WTC11 (cell line): ENCODE data around the gene SNIP1. TPM values are rescaled to one million over a fixed set of nuclear protein-coding genes. Genes with fewer than 3 reads are reported as not detected.

ENCODE experiments used
- ATAC-seq: fragments of 200-7000 bp; cut with Tn5 transposase; 2 replicates; pipeline ENCODE4 v1.10.0; 2021; ENCODE audit warnings: mild to moderate bottlenecking, moderate library complexity
- CTCF ChIA-PET: fragments of 300-600 bp; sonication (Branson Sonifier 250); formaldehyde crosslinking; loops from one replicate; lab custom pipeline; 2021; ENCODE audit warnings: antibody characterized with exemption; lab: Charles Lee
- POLR2A ChIA-PET: fragments of 350-600 bp; sonication (Branson Sonifier 250); formaldehyde crosslinking; loops from one replicate; lab custom pipeline; 2021; ENCODE audit warnings: antibody characterized with exemption; lab: Charles Lee
- DNase-seq: peaks from one replicate; pipeline ENCODE4 v3.0.0; 2021; ENCODE audit warnings: low spot score
- H3K27ac Mint-ChIP-seq: 2 replicates; pipeline ENCODE4 v1.8.0; 2021; ENCODE audit warnings: mixed read lengths
- H3K27me3 Mint-ChIP-seq: 2 replicates; pipeline ENCODE4 v1.8.0; 2021; ENCODE audit warnings: low read depth, mild to moderate bottlenecking, moderate library complexity, mixed read lengths
- H3K36me3 Mint-ChIP-seq: 2 replicates; pipeline ENCODE4 v1.8.0; 2021; ENCODE audit warnings: mixed read lengths
- H3K4me1 Mint-ChIP-seq: 2 replicates; pipeline ENCODE4 v1.8.0; 2022; ENCODE audit warnings: mixed read lengths
- H3K4me3 Mint-ChIP-seq: 2 replicates; pipeline ENCODE4 v1.8.0; 2021; ENCODE audit warnings: mild to moderate bottlenecking, moderate library complexity, mixed read lengths
- H3K9me3 Mint-ChIP-seq: 2 replicates; pipeline ENCODE4 v1.8.0; 2021; ENCODE audit warnings: mixed read lengths
- ERG ChIP-seq: fragments of 250-450 bp; sonication (Bioruptor Pico); IDR thresholded peaks from 2 replicates; pipeline ENCODE4 v1.8.0; 2021; ENCODE audit warnings: mild to moderate bottlenecking
- FOXJ3 ChIP-seq: sonication (generic); formaldehyde crosslinking; IDR thresholded peaks from 2 replicates; pipeline ENCODE4 v1.9.0; 2021; ENCODE audit warnings: missing genetic modification reagents, mild to moderate bottlenecking, borderline replicate concordance
- FOXP1 ChIP-seq: sonication (generic); formaldehyde crosslinking; IDR thresholded peaks from 2 replicates; pipeline ENCODE4 v1.8.0; 2022; ENCODE audit warnings: missing genetic modification reagents, mild to moderate bottlenecking, moderate library complexity, borderline replicate concordance
- HMGA2 ChIP-seq: fragments of 250-450 bp; sonication (Bioruptor Pico); IDR thresholded peaks from 2 replicates; pipeline ENCODE4 v1.4.0; 2021; ENCODE audit warnings: mild to moderate bottlenecking, moderate library complexity
- MYBL2 ChIP-seq: sonication (generic); formaldehyde crosslinking; IDR thresholded peaks from 2 replicates; pipeline ENCODE4 v1.8.1; 2023; ENCODE audit warnings: mild to moderate bottlenecking, moderate library complexity, missing genetic modification reagents
- NFYB ChIP-seq: sonication (generic); formaldehyde crosslinking; conservative IDR thresholded peaks from 2 replicates; pipeline ENCODE4 v1.8.0; 2022; ENCODE audit warnings: low read depth, missing genetic modification reagents
- NR2C2 ChIP-seq: sonication (generic); formaldehyde crosslinking; IDR thresholded peaks from 2 replicates; pipeline ENCODE4 v1.8.0; 2022; ENCODE audit warnings: mild to moderate bottlenecking, missing genetic modification reagents
- PRDM15 ChIP-seq: sonication (generic); formaldehyde crosslinking; IDR thresholded peaks from 2 replicates; pipeline ENCODE4 v1.8.0; 2022; ENCODE audit warnings: missing genetic modification reagents
- ZNF317 ChIP-seq: sonication (generic); formaldehyde crosslinking; IDR thresholded peaks from 2 replicates; pipeline ENCODE4 v1.8.1; 2023; ENCODE audit warnings: low read depth, mild to moderate bottlenecking, moderate library complexity, missing genetic modification reagents, borderline replicate concordance
- ZNF396 ChIP-seq: fragments of 250-450 bp; sonication (Bioruptor Pico); IDR thresholded peaks from 2 replicates; pipeline ENCODE4 v1.8.0; 2021; ENCODE audit warnings: mild to moderate bottlenecking, moderate library complexity, borderline replicate concordance
- ZNF671 ChIP-seq: fragments of 250-450 bp; sonication (Bioruptor Pico); IDR thresholded peaks from 2 replicates; pipeline ENCODE4 v1.8.0; 2021; ENCODE audit warnings: mild to moderate bottlenecking
- total RNA-seq: library from RNA; stranded (reverse); gene quantifications from 3 replicates; pipeline ENCODE4 v1.2.3, GENCODE V29; 2021
- TF ChIP-seq, protein P1 (sequence below): sonication (generic); formaldehyde crosslinking; conservative IDR thresholded peaks from 2 replicates; pipeline ENCODE4 v1.8.1; 2023; ENCODE audit warnings: mild to moderate bottlenecking, low read depth, missing genetic modification reagents, moderate library complexity
- TF ChIP-seq, protein P2 (sequence below): sonication (generic); formaldehyde crosslinking; IDR thresholded peaks from 2 replicates; pipeline ENCODE4 v1.8.0; 2023; ENCODE audit warnings: missing genetic modification reagents, mild to moderate bottlenecking, borderline replicate concordance
- TF ChIP-seq, protein P3 (sequence below): sonication (generic); formaldehyde crosslinking; IDR thresholded peaks from 2 replicates; pipeline ENCODE4 v1.8.0; 2023; ENCODE audit warnings: missing genetic modification reagents

Gene SNIP1
- total RNA-seq, 1 experiment from 2014 or later: 18.3 TPM

- TF ChIP-seq, protein P1, sequence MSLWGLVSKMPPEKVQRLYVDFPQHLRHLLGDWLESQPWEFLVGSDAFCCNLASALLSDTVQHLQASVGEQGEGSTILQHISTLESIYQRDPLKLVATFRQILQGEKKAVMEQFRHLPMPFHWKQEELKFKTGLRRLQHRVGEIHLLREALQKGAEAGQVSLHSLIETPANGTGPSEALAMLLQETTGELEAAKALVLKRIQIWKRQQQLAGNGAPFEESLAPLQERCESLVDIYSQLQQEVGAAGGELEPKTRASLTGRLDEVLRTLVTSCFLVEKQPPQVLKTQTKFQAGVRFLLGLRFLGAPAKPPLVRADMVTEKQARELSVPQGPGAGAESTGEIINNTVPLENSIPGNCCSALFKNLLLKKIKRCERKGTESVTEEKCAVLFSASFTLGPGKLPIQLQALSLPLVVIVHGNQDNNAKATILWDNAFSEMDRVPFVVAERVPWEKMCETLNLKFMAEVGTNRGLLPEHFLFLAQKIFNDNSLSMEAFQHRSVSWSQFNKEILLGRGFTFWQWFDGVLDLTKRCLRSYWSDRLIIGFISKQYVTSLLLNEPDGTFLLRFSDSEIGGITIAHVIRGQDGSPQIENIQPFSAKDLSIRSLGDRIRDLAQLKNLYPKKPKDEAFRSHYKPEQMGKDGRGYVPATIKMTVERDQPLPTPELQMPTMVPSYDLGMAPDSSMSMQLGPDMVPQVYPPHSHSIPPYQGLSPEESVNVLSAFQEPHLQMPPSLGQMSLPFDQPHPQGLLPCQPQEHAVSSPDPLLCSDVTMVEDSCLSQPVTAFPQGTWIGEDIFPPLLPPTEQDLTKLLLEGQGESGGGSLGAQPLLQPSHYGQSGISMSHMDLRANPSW (CRISPR knock-in tag): no peak
- no peak for TF ChIP-seq ERG (CRISPR knock-in tag)
- no peak for TF ChIP-seq ZNF396 (CRISPR knock-in tag)
- TF ChIP-seq ZNF317 (CRISPR knock-in tag): no peak
- TF ChIP-seq MYBL2 (CRISPR knock-in tag): no peak
- no peak for TF ChIP-seq PRDM15 (CRISPR knock-in tag)
- TF ChIP-seq ZNF671 (CRISPR knock-in tag): no peak
- TF ChIP-seq FOXP1 (CRISPR knock-in tag): no peak
- TF ChIP-seq, protein P2, sequence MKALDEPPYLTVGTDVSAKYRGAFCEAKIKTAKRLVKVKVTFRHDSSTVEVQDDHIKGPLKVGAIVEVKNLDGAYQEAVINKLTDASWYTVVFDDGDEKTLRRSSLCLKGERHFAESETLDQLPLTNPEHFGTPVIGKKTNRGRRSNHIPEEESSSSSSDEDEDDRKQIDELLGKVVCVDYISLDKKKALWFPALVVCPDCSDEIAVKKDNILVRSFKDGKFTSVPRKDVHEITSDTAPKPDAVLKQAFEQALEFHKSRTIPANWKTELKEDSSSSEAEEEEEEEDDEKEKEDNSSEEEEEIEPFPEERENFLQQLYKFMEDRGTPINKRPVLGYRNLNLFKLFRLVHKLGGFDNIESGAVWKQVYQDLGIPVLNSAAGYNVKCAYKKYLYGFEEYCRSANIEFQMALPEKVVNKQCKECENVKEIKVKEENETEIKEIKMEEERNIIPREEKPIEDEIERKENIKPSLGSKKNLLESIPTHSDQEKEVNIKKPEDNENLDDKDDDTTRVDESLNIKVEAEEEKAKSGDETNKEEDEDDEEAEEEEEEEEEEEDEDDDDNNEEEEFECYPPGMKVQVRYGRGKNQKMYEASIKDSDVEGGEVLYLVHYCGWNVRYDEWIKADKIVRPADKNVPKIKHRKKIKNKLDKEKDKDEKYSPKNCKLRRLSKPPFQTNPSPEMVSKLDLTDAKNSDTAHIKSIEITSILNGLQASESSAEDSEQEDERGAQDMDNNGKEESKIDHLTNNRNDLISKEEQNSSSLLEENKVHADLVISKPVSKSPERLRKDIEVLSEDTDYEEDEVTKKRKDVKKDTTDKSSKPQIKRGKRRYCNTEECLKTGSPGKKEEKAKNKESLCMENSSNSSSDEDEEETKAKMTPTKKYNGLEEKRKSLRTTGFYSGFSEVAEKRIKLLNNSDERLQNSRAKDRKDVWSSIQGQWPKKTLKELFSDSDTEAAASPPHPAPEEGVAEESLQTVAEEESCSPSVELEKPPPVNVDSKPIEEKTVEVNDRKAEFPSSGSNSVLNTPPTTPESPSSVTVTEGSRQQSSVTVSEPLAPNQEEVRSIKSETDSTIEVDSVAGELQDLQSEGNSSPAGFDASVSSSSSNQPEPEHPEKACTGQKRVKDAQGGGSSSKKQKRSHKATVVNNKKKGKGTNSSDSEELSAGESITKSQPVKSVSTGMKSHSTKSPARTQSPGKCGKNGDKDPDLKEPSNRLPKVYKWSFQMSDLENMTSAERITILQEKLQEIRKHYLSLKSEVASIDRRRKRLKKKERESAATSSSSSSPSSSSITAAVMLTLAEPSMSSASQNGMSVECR (CRISPR knock-in tag): no peak
- TF ChIP-seq, all 79 proteins: peak for 0
Observed at GRCh38 chr1:37599940-37600339, 45.8 kb upstream of the SNIP1 start (continued).

- DNase-seq: no peak
- ChIA-PET POLR2A (interaction anchor here (1.4 kb wide), 1 partner anchor 94 kb away, joined by 3 read pairs; a partner anchor contains a TSS), CTCF (interaction anchor here (0.9 to 2.2 kb wide), 9 partner anchors 9 to 264 kb away, joined by 3 to 18 read pairs (median 5); partner anchors contain the start of genes CDCA8 and MEAF6)
- TF ChIP-seq NFYB (CRISPR knock-in tag) (no peak), NR2C2 (CRISPR knock-in tag) (no peak), HMGA2 (CRISPR knock-in tag) (no peak), FOXJ3 (CRISPR knock-in tag) (no peak)
- TF ChIP-seq, protein P3, sequence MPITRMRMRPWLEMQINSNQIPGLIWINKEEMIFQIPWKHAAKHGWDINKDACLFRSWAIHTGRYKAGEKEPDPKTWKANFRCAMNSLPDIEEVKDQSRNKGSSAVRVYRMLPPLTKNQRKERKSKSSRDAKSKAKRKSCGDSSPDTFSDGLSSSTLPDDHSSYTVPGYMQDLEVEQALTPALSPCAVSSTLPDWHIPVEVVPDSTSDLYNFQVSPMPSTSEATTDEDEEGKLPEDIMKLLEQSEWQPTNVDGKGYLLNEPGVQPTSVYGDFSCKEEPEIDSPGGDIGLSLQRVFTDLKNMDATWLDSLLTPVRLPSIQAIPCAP (CRISPR knock-in tag): no peak
- H3K36me3 Mint-ChIP-seq: peaks cover 25% of the 10 kb centered on the region
- H3K27me3 Mint-ChIP-seq: peaks cover 10% of the 10 kb centered on the region
- H3K27ac Mint-ChIP-seq: peak overlapping the region; percentile 37; the same call in 1 of the 2 replicates
- no peaks in the 10 kb centered on the region for H3K9me3 Mint-ChIP-seq
- peaks cover 15% of the 10 kb centered on the region for H3K4me1 Mint-ChIP-seq
- no peak; the same call in 1 of the 2 replicates for ATAC-seq
- peak overlapping the region; percentile 99 for H3K4me3 Mint-ChIP-seq
Observed at GRCh38 chr1:37596182-37596667, 42.1 kb upstream of the SNIP1 start.
